Transverse colon (tissue), 4 donors: ENCODE measurements around the gene RGS10. TPM values are rescaled to one million over a fixed set of nuclear protein-coding genes. Genes with fewer than 3 reads are reported as not detected.

Experiments used
- DNase-seq: peaks from one replicate; pipeline ENCODE4 v3.0.0-alpha.2; 2019
- H3K27ac ChIP-seq, 4 donors: fragments of 200-600 bp; sonication (generic); 2 replicates each; pipeline ENCODE4 v1.5.1; 2016 to 2018; ENCODE audit warnings: inconsistent platforms in 4 of 4
- H3K27me3 ChIP-seq: fragments of 200-600 bp; sonication (generic); 2 replicates; pipeline ENCODE4 v1.5.1; 2017; ENCODE audit warnings: inconsistent platforms
- H3K36me3 ChIP-seq, 4 donors: fragments of 200-600 bp; sonication (generic); 2 replicates each; pipeline ENCODE4 v1.5.1; 2017 to 2019; ENCODE audit warnings: inconsistent platforms in 4 of 4
- H3K4me1 ChIP-seq, 4 donors: fragments of 200-600 bp; sonication (generic); 2 replicates each; pipeline ENCODE4 v1.5.1; 2017 to 2020; ENCODE audit warnings: inconsistent platforms in 4 of 4
- H3K4me3 ChIP-seq, 4 donors: fragments of 200-600 bp; sonication (generic); 1 replicate in 1 of 4; 2 replicates in 3 of 4; pipeline versions ENCODE4 v1.5.1 to v1.6.1; 2017 to 2019; ENCODE audit warnings: inconsistent platforms in 4 of 4
- H3K9me3 ChIP-seq, 2 donors: fragments of 200-600 bp; sonication (generic); 2 replicates each; pipeline ENCODE4 v1.5.1; 2017 to 2019; ENCODE audit warnings: inconsistent platforms in 2 of 2
- CTCF ChIP-seq, 5 experiments: fragments of 200-600 bp in 3 of 5; fragments of 450-650 bp in 2 of 5; sonication (generic) in 3 of 5; IDR thresholded peaks; 1 replicate in 2 of 5; 2 replicates in 3 of 5; pipeline ENCODE4 v1.5.1; 2016 to 2017; ENCODE audit warnings: antibody characterized with exemption in 5 of 5, inconsistent platforms in 3 of 5, mild to moderate bottlenecking in 2 of 5, moderate library complexity in 1 of 5
- EP300 ChIP-seq: sonication (generic); formaldehyde crosslinking; IDR thresholded peaks from one replicate; pipeline ENCODE4 v1.6.1; 2017; ENCODE audit warnings: antibody characterized with exemption, low read depth
- POLR2A ChIP-seq: fragments of 450-650 bp; IDR thresholded peaks from one replicate; pipeline ENCODE4 v1.6.1; 2016; ENCODE audit warnings: antibody characterized with exemption, mild to moderate bottlenecking, moderate library complexity
- POLR2AphosphoS5 ChIP-seq, 3 donors: sonication (generic); formaldehyde crosslinking; IDR thresholded peaks; one replicate each; pipeline ENCODE4 v1.6.1; 2016; ENCODE audit warnings: antibody characterized with exemption in 3 of 3
- WGBS, 2 donors: methylation state at CpG; one replicate each; pipeline ENCODE4 v1.1.5; 2018; ENCODE audit warnings: low coverage in 1 of 2; 5-methylcytosine and 5-hydroxymethylcytosine counted together
- in situ Hi-C, 4 donors: fragments of 200-750 bp; cut with MboI; loops; one replicate each; pipeline versions ENCODE4 v1.15.0 to v1.15.1; 2017; ENCODE audit warnings: low sequenced_read_pairs in 3 of 4, low pct_ligation_motif_present in 1 of 4, low pct_unique_long_range_greater_than_20kb in 1 of 4
- intact Hi-C: fragments of 100-400 bp; cut with DNase I; formaldehyde crosslinking; loops from one replicate; pipeline ENCODE4 v1.15.1; 2023; ENCODE audit warnings: low total_unique reads
- total RNA-seq, 4 donors: library from RNA; depleted of rRNA; stranded (reverse); fragments of >200 nt; gene quantifications; one replicate each; pipeline ENCODE4 v1.1.0, GENCODE V29; 2016

The RGS10 gene
- total RNA-seq, 4 donors from 2014 or later = 26.3 to 47.1 (median 38.8) TPM

GRCh38 chr10:119462773-119463172 is 79.7 kb downstream of the RGS10 start:
- no peaks in the 10 kb centered on the region for H3K36me3 ChIP-seq
- H3K27me3 ChIP-seq = no peaks in the 10 kb centered on the region
- H3K4me1 ChIP-seq = no peaks in the 10 kb centered on the region
- no peak for DNase-seq
- in situ Hi-C loops (no loop called here), intact Hi-C loops (no loop called here)
- no peak overlapping the region for H3K4me3 ChIP-seq
- TF ChIP-seq POLR2AphosphoS5 (IDR thresholded peaks at IDR 0.05) (no peak), POLR2A (no peak), CTCF (IDR thresholded peaks at IDR 0.05) (no peak), EP300 (no peak)
- no peak overlapping the region for H3K27ac ChIP-seq
- WGBS, 2 donors = 91 to 100% methylated on average over 2 to 4 of the region's 4 CpGs
- no peaks in the 10 kb centered on the region for H3K9me3 ChIP-seq

DNA sequence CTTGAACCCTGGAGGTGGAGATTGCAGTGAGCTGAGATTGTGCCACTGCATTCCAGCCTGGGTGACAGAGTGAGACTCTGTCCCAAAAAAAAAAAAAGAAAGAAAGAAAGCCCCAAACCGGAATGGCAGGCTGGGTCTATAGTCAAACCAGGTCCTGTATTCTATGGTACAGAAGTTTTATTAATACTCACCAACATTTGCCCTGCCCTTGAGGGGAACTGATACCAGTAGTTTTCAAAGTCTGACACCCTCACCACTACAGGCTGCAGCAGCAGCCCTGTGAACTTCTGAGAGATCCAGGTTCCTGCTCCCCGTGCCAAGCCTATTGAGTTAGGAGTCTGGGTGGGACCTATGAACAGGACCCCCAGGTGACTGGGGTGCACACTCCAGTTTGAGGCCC is 80.6 kb downstream of the RGS10 start:
- no peaks in the 10 kb centered on the region for H3K36me3 ChIP-seq
- H3K4me3 ChIP-seq = no peak overlapping the region
- in situ Hi-C loops (no loop called here), intact Hi-C loops (no loop called here)
- no peaks in the 10 kb centered on the region for H3K4me1 ChIP-seq
- no peak for DNase-seq
- 55 to 72% methylated on average over 1 to 2 of the region's 2 CpGs for WGBS, 2 donors
- H3K9me3 ChIP-seq = no peaks in the 10 kb centered on the region
- no peak overlapping the region for H3K27ac ChIP-seq
- no peaks in the 10 kb centered on the region for H3K27me3 ChIP-seq
- TF ChIP-seq EP300 (no peak), CTCF (IDR thresholded peaks at IDR 0.05) (no peak), POLR2AphosphoS5 (IDR thresholded peaks at IDR 0.05) (no peak), POLR2A (no peak)

GRCh38 chr10:119461380-119461779 is 81.1 kb downstream of the RGS10 start:
- in situ Hi-C loops (no loop called here), intact Hi-C loops (no loop called here)
- no peaks in the 10 kb centered on the region for H3K9me3 ChIP-seq
- no peaks in the 10 kb centered on the region for H3K27me3 ChIP-seq
- no peak for DNase-seq
- no peak overlapping the region for H3K4me3 ChIP-seq
- WGBS, 2 donors = 85% methylated on average over 3 of the region's 3 CpGs; no CpG with 5 or more reads in 1 of the 2 donors
- H3K4me1 ChIP-seq = no peaks in the 10 kb centered on the region
- no peak overlapping the region for H3K27ac ChIP-seq
- TF ChIP-seq POLR2AphosphoS5 (IDR thresholded peaks at IDR 0.05) = no peak
- TF ChIP-seq EP300 = no peak
- no peaks in the 10 kb centered on the region for H3K36me3 ChIP-seq

DNA sequence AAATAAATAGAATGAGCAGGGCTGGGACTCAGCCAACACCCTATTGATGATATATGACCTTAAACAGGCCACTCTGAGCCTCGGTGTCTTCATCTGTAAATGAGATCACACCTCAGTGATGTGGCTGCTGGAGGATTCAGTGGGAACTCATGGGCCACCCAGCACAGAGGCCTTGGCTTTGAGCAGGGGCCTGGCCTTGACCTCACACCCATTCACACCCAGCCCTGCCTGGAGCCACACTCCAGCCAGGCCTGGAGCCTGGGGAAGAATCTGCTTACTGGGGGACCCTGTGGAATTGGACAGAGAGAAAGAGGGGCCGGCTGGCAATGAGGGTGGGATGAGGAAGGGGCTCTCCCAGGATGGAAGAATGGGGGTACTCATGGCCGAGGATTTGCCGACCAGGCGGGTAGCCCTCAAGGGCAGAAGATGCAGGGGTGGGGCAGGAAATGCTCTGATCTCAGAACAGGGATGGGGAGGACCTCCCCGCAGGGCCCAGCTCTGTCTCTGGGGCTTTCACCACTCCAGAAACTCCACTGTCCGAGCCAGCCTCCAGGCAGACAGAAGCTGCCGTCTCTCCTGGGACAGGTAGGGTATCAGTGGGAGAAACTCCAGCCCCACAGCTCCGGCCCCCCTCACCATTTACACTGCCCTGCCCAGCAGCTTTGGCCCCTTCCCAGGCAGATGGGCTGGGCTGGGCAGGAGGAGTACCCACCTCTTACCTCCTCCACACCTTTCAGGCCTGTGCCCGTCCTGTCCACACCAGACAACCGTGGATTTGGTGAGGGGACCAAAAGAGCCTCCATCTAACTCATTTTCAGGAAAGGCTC is 81.9 kb downstream of the RGS10 start:
- Histone ChIP-seq H3K4me1 (no peaks in the 10 kb centered on the region), H3K27me3 (no peaks in the 10 kb centered on the region), H3K4me3 (no peak overlapping the region), H3K36me3 (no peaks in the 10 kb centered on the region), H3K27ac (no peak overlapping the region), H3K9me3 (no peaks in the 10 kb centered on the region)
- 67 to 91% methylated on average over 1 to 11 of the region's 11 CpGs for WGBS, 2 donors
- TF ChIP-seq POLR2AphosphoS5 (IDR thresholded peaks at IDR 0.05) (no peak), CTCF (IDR thresholded peaks at IDR 0.05) (no peak), EP300 (no peak), POLR2A (no peak)
- in situ Hi-C loops (no loop called here), intact Hi-C loops (no loop called here)
- DNase-seq = no peak
